ENCODE measurements around the gene LY6G5C. TPM values are rescaled to one million over a fixed set of nuclear protein-coding genes. Genes with fewer than 3 reads are reported as not detected.

LY6G5C gene
- total and polyA plus RNA-seq, 4 donors, result 1.2 to 5.9 (median 3.3) TPM

DNA sequence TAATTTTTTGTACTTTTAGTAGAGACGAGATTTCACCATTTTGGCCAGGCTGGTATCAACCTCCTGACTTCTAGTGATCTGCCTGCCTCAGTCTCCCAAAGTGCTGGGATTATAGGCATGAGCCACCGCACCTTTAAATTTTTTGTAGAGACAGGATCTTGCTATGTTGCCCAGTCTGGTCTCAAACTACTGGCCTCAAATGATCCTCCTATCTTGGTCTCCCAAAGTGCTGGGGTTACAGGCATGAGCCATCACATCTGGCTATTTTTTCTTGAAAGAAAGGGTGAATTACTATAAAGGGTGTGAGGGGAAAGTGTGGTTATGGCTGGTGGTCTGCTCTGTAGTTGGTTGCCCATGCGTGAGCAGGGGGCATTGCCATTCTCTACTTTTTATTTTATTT lies 27.4 kb upstream of the LY6G5C start:
- Histone ChIP-seq H3K27me3 (ENCODE audit: control insufficient read depth in 1 of 2, insufficient read depth in 2 of 2, low read length in 1 of 2) (no peaks in the 10 kb centered on the region), H3K4me3 (ENCODE audit: low read length in 2 of 2) (no peak overlapping the region), H3K27ac (ENCODE audit: low read depth in 1 of 2, low read length in 2 of 2) (no peak overlapping the region), H3K9me3 (ENCODE audit: control insufficient read depth, low read length) (no peaks in the 10 kb centered on the region), H3K4me1 (ENCODE audit: control insufficient read depth in 1 of 2, insufficient read depth in 2 of 2, low read length in 2 of 2) (no peaks in the 10 kb centered on the region), H3K36me3 (ENCODE audit: control insufficient read depth in 1 of 2, insufficient read depth in 2 of 2, low read length in 1 of 2) (no peaks in the 10 kb centered on the region)
- WGBS, 2 donors, result 94 to 96% methylated on average over 3 of the region's 3 CpGs
- intact Hi-C loops (cut with DNase I), result no loop called here
- DNase-seq (no peak), ATAC-seq (ENCODE audit: low FRiP score) (no peak)

DNA sequence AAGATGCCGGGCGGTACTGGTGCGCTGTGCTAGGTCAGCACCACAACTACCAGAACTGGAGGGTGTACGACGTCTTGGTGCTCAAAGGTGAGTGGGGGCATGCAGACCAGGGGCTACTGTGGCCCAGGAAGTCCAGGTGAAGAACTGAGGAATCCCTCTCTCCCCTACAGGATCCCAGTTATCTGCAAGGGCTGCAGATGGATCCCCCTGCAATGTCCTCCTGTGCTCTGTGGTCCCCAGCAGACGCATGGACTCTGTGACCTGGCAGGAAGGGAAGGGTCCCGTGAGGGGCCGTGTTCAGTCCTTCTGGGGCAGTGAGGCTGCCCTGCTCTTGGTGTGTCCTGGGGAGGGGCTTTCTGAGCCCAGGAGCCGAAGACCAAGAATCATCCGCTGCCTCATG lies 26.8 kb upstream of the LY6G5C start:
- ATAC-seq (ENCODE audit: low FRiP score), result no peak
- H3K4me3 ChIP-seq (ENCODE audit: low read length in 2 of 2), result no peak overlapping the region
- H3K4me1 ChIP-seq (ENCODE audit: control insufficient read depth in 1 of 2, insufficient read depth in 2 of 2, low read length in 2 of 2), result no peaks in the 10 kb centered on the region
- H3K36me3 ChIP-seq (ENCODE audit: control insufficient read depth in 1 of 2, insufficient read depth in 2 of 2, low read length in 1 of 2), result no peaks in the 10 kb centered on the region
- H3K27me3 ChIP-seq (ENCODE audit: control insufficient read depth in 1 of 2, insufficient read depth in 2 of 2, low read length in 1 of 2), result no peaks in the 10 kb centered on the region
- WGBS, 2 donors, result 91% methylated on average over 10 of the region's 10 CpGs
- DNase-seq, result no peak
- intact Hi-C loops (cut with DNase I), result no loop called here
- no peak overlapping the region for H3K27ac ChIP-seq (ENCODE audit: low read depth in 1 of 2, low read length in 2 of 2)
- no peaks in the 10 kb centered on the region for H3K9me3 ChIP-seq (ENCODE audit: control insufficient read depth, low read length)

- Histone ChIP-seq H3K27me3 (ENCODE audit: control insufficient read depth in 1 of 2, insufficient read depth in 2 of 2, low read length in 1 of 2) (no peaks in the 10 kb centered on the region), H3K36me3 (ENCODE audit: control insufficient read depth in 1 of 2, insufficient read depth in 2 of 2, low read length in 1 of 2) (no peaks in the 10 kb centered on the region), H3K9me3 (ENCODE audit: control insufficient read depth, low read length) (no peaks in the 10 kb centered on the region), H3K4me3 (ENCODE audit: low read length in 2 of 2) (no peak within 1 kb of the TSS), H3K27ac (ENCODE audit: low read depth in 1 of 2, low read length in 2 of 2) (no peak within 1 kb of the TSS), H3K4me1 (ENCODE audit: control insufficient read depth in 1 of 2, insufficient read depth in 2 of 2, low read length in 2 of 2) (no peaks in the 10 kb centered on the region)
- DNase-seq, result no peak
- intact Hi-C loops (cut with DNase I), result no loop called here
- no peak for ATAC-seq (ENCODE audit: low FRiP score)
- WGBS, 2 donors, result 13 to 20% methylated on average over 3 of the region's 3 CpGs
Measured at GRCh38 chr6:31706599-31706998, 25.7 kb upstream of the LY6G5C start, which contains the start of gene LY6G6F. LY6G6F (plus strand) TSS chr6:31706866; CDS start chr6:31706907, 41 bp downstream.

GRCh38 chr6:31705931-31706330 lies 25.1 kb upstream of the LY6G5C start:
- Histone ChIP-seq H3K4me3 (ENCODE audit: low read length in 2 of 2) (no peak overlapping the region), H3K9me3 (ENCODE audit: control insufficient read depth, low read length) (no peaks in the 10 kb centered on the region), H3K27ac (ENCODE audit: low read depth in 1 of 2, low read length in 2 of 2) (no peak overlapping the region), H3K27me3 (ENCODE audit: control insufficient read depth in 1 of 2, insufficient read depth in 2 of 2, low read length in 1 of 2) (no peaks in the 10 kb centered on the region), H3K4me1 (ENCODE audit: control insufficient read depth in 1 of 2, insufficient read depth in 2 of 2, low read length in 2 of 2) (no peaks in the 10 kb centered on the region), H3K36me3 (ENCODE audit: control insufficient read depth in 1 of 2, insufficient read depth in 2 of 2, low read length in 1 of 2) (no peaks in the 10 kb centered on the region)
- DNase-seq, result no peak
- ATAC-seq (ENCODE audit: low FRiP score), result no peak
- intact Hi-C loops (cut with DNase I), result no loop called here
- 92 to 94% methylated on average over 5 to 6 of the region's 6 CpGs for WGBS, 2 donors

DNA sequence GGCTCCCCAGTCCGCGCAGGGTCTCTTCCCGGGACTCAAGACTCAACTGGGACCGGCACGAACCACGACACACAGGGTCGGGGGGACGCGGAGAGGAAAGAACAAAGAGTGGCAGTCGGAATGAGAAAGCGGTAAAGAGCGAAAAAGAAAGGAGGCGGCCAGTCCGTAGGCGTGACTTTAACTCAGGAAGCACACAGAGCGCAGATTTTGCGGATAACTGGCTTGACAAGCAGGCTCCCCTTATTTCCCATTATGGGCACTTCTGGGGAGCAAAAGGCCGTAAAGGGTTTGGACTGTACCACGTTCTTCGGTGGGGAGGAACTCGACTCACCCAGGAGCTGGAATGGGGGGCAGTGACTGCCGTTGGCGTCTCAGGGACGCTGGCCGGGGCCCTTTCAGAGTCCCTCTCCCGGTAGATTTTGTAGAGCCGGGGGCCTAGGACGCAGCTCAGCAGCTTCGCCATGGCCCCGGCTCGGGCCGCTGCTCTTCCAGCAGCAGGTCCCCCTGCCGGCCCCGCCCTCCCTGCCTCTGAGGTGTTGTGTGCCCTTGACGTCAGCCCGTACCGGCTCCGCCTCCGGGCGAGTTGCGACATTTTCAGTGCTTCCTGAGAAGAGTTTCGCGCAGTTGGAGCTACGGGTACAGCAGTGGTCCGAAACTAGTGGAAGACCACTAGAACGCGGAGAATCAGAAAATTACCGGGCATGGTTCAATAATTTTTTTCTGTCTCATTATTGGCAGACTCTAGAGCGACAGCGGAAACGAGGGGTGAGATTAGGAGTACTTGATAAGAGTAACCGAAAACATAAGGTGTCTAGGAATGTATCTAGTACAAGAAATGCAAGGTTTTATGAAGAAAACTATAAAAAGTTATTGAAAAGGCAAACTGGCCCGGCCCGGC lies 22.2 kb upstream of the LY6G5C start, which contains the start of gene ABHD16A:
Gene ABHD16A (minus strand): TSS at position 506 of the 898 bp plus-strand sequence. CDS start 43 bp downstream, at position 463.
- Histone ChIP-seq H3K4me1 (ENCODE audit: control insufficient read depth in 1 of 2, insufficient read depth in 2 of 2, low read length in 2 of 2) (no peaks in the 10 kb centered on the region), H3K27ac (ENCODE audit: low read depth in 1 of 2, low read length in 2 of 2) (peak within 1 kb of the TSS; percentile 95 to 96), H3K27me3 (ENCODE audit: control insufficient read depth in 1 of 2, insufficient read depth in 2 of 2, low read length in 1 of 2) (no peaks in the 10 kb centered on the region), H3K36me3 (ENCODE audit: control insufficient read depth in 1 of 2, insufficient read depth in 2 of 2, low read length in 1 of 2) (no peaks in the 10 kb centered on the region), H3K4me3 (ENCODE audit: low read length in 2 of 2) (peak within 1 kb of the TSS; percentile 75 to 95), H3K9me3 (ENCODE audit: control insufficient read depth, low read length) (no peaks in the 10 kb centered on the region)
- peak; percentile 98 for ATAC-seq (ENCODE audit: low FRiP score)
- WGBS, 2 donors, result 1% methylated on average over 54 of the region's 54 CpGs
- intact Hi-C loops (cut with DNase I), result no loop called here
- peak; percentile 99 to 100 for DNase-seq

GRCh38 chr6:31702405-31702818 lies 21.5 kb upstream of the LY6G5C start:
- Histone ChIP-seq H3K4me1 (ENCODE audit: control insufficient read depth in 1 of 2, insufficient read depth in 2 of 2, low read length in 2 of 2) (no peaks in the 10 kb centered on the region), H3K4me3 (ENCODE audit: low read length in 2 of 2) (peak overlapping the region; percentile 75 to 95), H3K9me3 (ENCODE audit: control insufficient read depth, low read length) (no peaks in the 10 kb centered on the region), H3K36me3 (ENCODE audit: control insufficient read depth in 1 of 2, insufficient read depth in 2 of 2, low read length in 1 of 2) (no peaks in the 10 kb centered on the region), H3K27ac (ENCODE audit: low read depth in 1 of 2, low read length in 2 of 2) (peak overlapping the region; percentile 95 to 96), H3K27me3 (ENCODE audit: control insufficient read depth in 1 of 2, insufficient read depth in 2 of 2, low read length in 1 of 2) (no peaks in the 10 kb centered on the region)
- peak; percentile 19 for ATAC-seq (ENCODE audit: low FRiP score)
- DNase-seq, result no peak
- WGBS, 2 donors, result 0 to 1% methylated on average over 10 of the region's 10 CpGs
- intact Hi-C loops (cut with DNase I), result no loop called here

DNA sequence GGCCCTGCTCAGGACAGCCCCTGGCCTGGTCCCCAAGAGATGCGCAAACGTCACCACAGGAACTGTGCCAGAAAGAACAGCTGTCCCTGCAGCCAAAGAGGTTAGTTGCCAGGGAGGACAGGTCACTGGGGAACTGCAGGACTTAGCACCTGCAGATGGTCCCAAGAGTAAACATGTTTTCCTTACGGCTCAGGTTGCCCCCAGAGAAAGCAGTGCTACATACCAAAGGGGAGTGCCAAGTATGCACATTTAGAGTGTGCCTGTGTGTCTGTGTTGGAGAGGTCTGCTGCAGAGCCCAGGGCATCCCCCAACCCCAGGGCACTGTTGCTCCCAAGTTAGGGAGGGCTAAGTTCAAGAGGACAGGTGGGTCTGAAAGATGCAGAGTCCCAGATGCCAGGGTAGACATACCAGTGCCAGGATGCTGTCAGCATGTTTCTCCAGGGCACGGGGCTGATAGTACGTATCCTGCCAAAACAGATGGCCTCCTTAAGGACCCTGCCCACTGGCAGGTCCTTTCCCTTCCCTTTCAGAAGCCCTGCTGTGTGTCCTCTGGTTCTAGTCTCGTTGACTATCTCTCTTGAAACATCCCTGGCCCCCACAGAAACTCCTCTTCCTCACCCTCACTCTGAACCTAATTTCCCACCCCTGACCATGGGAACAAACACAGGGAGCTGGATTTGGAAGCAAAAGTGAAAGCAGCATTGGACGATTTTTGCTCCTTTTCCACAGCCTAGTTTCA lies 21.0 kb upstream of the LY6G5C start:
- intact Hi-C loops (cut with DNase I), result no loop called here
- H3K27ac ChIP-seq (ENCODE audit: low read depth in 1 of 2, low read length in 2 of 2), result no peak overlapping the region
- H3K4me3 ChIP-seq (ENCODE audit: low read length in 2 of 2), result peak overlapping the region; percentile 75 to 95
- H3K36me3 ChIP-seq (ENCODE audit: control insufficient read depth in 1 of 2, insufficient read depth in 2 of 2, low read length in 1 of 2), result no peaks in the 10 kb centered on the region
- WGBS, 2 donors, result 16 to 17% methylated on average over 7 of the region's 7 CpGs
- no peaks in the 10 kb centered on the region for H3K27me3 ChIP-seq (ENCODE audit: control insufficient read depth in 1 of 2, insufficient read depth in 2 of 2, low read length in 1 of 2)
- no peaks in the 10 kb centered on the region for H3K9me3 ChIP-seq (ENCODE audit: control insufficient read depth, low read length)
- DNase-seq (no peak), ATAC-seq (ENCODE audit: low FRiP score) (no peak)
- H3K4me1 ChIP-seq (ENCODE audit: control insufficient read depth in 1 of 2, insufficient read depth in 2 of 2, low read length in 2 of 2), result no peaks in the 10 kb centered on the region

- H3K36me3 ChIP-seq (ENCODE audit: control insufficient read depth in 1 of 2, insufficient read depth in 2 of 2, low read length in 1 of 2), result peaks cover 0 to 2% of the 10 kb centered on the region in 2 donors
- WGBS, 2 donors, result 87% methylated on average over 5 of the region's 5 CpGs
- H3K9me3 ChIP-seq (ENCODE audit: control insufficient read depth, low read length), result no peaks in the 10 kb centered on the region
- no peaks in the 10 kb centered on the region for H3K4me1 ChIP-seq (ENCODE audit: control insufficient read depth in 1 of 2, insufficient read depth in 2 of 2, low read length in 2 of 2)
- no peak for ATAC-seq (ENCODE audit: low FRiP score)
- H3K4me3 ChIP-seq (ENCODE audit: low read length in 2 of 2), result no peak overlapping the region
- no peaks in the 10 kb centered on the region for H3K27me3 ChIP-seq (ENCODE audit: control insufficient read depth in 1 of 2, insufficient read depth in 2 of 2, low read length in 1 of 2)
- no peak for DNase-seq
- no peak overlapping the region for H3K27ac ChIP-seq (ENCODE audit: low read depth in 1 of 2, low read length in 2 of 2)
- intact Hi-C loops (cut with DNase I), result no loop called here
Measured at GRCh38 chr6:31700740-31701401, 20.0 kb upstream of the LY6G5C start.

All from aorta (tissue), 5 donors.